ENCODE results near the gene B4GALT7.

B4GALT7 gene

DNA sequence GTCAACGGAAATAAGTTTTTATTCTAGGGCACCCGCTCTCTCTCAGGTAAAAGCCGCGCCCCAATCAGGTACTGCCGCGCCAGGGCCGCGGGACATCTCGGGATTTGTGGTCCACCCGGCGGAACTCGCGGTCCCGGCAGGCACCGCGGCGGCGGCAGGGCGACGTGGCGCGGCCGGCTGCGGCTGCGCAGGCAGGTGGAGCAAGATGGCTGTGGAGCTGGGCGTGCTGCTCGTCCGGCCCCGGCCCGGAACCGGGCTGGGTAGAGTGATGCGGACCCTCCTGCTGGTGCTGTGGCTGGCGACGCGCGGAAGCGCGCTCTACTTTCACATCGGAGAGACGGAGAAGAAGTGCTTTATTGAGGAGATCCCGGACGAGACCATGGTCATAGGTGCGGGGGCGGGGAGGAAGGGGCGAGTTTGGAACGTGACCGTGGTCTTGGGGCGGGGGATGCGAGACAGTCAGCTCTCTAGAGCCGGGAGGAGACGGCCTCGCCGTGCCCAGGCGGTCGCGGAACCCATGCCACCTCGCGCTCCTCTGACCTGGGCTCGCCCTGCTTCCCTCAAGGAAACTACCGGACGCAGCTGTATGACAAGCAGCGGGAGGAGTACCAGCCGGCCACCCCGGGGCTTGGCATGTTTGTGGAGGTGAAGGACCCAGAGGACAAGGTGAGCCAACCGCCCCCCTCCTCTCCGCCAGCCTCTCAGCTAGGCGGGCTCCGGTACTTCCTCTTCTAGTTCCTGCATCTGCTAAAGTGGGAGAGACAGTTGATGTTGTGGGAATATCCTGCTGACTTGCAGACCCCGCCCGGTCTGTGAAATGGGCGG is 7.7 kb upstream of the B4GALT7 start, which contains the start of gene TMED9:
TSS of gene TMED9 (plus strand) at position 194 of the 825 bp plus-strand sequence. CDS start at position 206, 12 bp downstream.
- TF ChIP-seq CTCF (IDR thresholded peaks at IDR 0.05; ENCODE audit: borderline replicate concordance, control extremely low read depth, extremely low read depth, insufficient read depth, missing control alignments): peak; percentile 6
- DNase-seq (ENCODE audit: low spot score): peak; percentile 94
- in situ Hi-C loops (cut with MboI; ENCODE audit: low sequenced_read_pairs, unreplicated experiment): no loop called here

DNA sequence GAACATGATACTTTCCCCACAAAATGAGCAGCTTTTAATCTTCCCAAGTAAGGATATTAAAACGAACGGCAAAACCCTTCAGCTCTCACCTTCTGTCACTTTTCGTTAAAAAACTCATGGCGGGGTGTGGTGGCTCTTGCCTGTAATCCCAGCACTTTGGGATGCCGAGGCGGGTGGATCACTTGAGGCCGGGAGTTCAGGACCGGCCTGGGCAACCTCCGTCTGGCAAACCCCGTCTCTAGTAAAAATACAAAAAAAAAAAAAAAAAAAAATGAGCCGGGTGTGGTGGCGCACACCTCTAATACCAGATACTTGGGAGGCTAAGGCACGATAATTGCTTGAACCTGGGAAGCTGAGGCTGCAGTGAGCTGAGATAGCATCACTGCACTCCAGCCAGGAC is 7.0 kb upstream of the B4GALT7 start:
- no peak for DNase-seq (ENCODE audit: low spot score)
- in situ Hi-C loops (cut with MboI; ENCODE audit: low sequenced_read_pairs, unreplicated experiment): no loop called here
- TF ChIP-seq CTCF (IDR thresholded peaks at IDR 0.05; ENCODE audit: borderline replicate concordance, control extremely low read depth, extremely low read depth, insufficient read depth, missing control alignments): no peak

GRCh38 chr5:177593511-177593910 is 6.4 kb upstream of the B4GALT7 start:
- TF ChIP-seq CTCF (IDR thresholded peaks at IDR 0.05; ENCODE audit: borderline replicate concordance, control extremely low read depth, extremely low read depth, insufficient read depth, missing control alignments): no peak
- in situ Hi-C loops (cut with MboI; ENCODE audit: low sequenced_read_pairs, unreplicated experiment): no loop called here
- no peak for DNase-seq (ENCODE audit: low spot score)

DNA sequence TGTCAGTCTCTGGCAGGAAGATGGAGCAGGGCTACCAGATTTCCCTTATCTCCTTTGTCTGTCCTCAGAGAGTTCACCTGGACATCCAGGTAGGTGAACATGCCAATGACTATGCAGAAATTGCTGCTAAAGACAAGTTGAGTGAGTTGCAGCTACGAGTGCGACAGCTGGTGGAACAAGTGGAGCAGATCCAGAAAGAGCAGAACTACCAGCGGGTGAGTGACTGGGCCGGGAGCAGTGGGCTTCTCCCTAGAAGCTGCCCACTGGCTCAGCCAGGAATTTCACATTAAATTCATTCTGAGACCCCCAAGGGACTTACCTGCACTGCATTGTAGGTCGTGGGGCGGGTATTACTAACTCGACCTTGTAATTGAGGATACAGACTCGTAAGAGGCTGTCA is 5.9 kb upstream of the B4GALT7 start:
- TF ChIP-seq CTCF (IDR thresholded peaks at IDR 0.05; ENCODE audit: borderline replicate concordance, control extremely low read depth, extremely low read depth, insufficient read depth, missing control alignments): no peak

DNA sequence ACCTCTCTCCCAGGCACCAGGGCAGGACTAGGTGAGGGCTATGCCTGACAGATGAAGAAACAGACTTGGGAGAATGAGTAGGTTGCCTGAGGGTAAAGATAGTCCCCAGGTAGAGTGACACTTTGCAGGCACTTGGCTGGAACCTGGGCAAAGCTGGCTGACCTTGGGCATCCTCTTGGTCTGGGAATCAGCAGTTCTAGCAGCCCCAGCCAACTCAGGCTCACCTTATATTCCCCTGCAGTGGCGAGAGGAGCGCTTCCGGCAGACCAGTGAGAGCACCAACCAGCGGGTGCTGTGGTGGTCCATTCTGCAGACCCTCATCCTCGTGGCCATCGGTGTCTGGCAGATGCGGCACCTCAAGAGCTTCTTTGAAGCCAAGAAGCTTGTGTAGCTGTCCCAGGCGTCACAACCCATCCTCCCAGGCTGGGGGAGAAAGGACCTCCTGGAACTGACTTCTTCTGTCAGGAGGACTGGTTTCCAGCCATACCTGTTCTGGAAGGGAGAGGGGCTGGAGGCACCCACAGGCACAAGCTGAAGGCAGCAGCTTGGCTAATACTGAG is 4.8 kb upstream of the B4GALT7 start:
- no peak for TF ChIP-seq CTCF (IDR thresholded peaks at IDR 0.05; ENCODE audit: borderline replicate concordance, control extremely low read depth, extremely low read depth, insufficient read depth, missing control alignments)
- in situ Hi-C loops (cut with MboI; ENCODE audit: low sequenced_read_pairs, unreplicated experiment): no loop called here
- no peak for DNase-seq (ENCODE audit: low spot score)

More for the DNA sequence above, 5.9 kb upstream of the B4GALT7 start:
- no peak for DNase-seq (ENCODE audit: low spot score)
- in situ Hi-C loops (cut with MboI; ENCODE audit: low sequenced_read_pairs, unreplicated experiment): no loop called here

- no peak for TF ChIP-seq CTCF (IDR thresholded peaks at IDR 0.05; ENCODE audit: borderline replicate concordance, control extremely low read depth, extremely low read depth, insufficient read depth, missing control alignments)
- no peak for DNase-seq (ENCODE audit: low spot score)
- in situ Hi-C loops (cut with MboI; ENCODE audit: low sequenced_read_pairs, unreplicated experiment): no loop called here
Measured at GRCh38 chr5:177595991-177596774, 3.7 kb upstream of the B4GALT7 start.

Measured in GM13976 (cell line).